Neuron (in vitro differentiated cells): ENCODE results near the gene CHI3L2.

Experiments used
- H2AFZ ChIP-seq: one replicate; pipeline ENCODE4 v1.6.1; 2013; ENCODE audit warnings: low read depth, mild to moderate bottlenecking, inconsistent platforms, low read length, moderate library complexity
- H3K27me3 ChIP-seq: one replicate; pipeline ENCODE4 v1.6.1; 2013; ENCODE audit warnings: low read length; ENCODE audit not compliant: insufficient read depth
- H3K36me3 ChIP-seq: one replicate; pipeline ENCODE4 v1.6.1; 2013; ENCODE audit warnings: low read length; ENCODE audit not compliant: insufficient read depth
- H3K4me1 ChIP-seq: one replicate; pipeline ENCODE4 v1.6.1; 2013; ENCODE audit warnings: low read length; ENCODE audit not compliant: insufficient read depth
- H3K4me3 ChIP-seq: 2 replicates; pipeline ENCODE4 v1.5.1; 2013; ENCODE audit warnings: mild to moderate bottlenecking, low read length, moderate library complexity
- H3K9me3 ChIP-seq: one replicate; pipeline ENCODE4 v1.6.1; 2013; ENCODE audit warnings: low read length

CHI3L2 gene

GRCh38 chr1:111234866-111235265, 7.4 kb downstream of the CHI3L2 start:
- no peaks in the 10 kb centered on the region for H3K27me3 ChIP-seq
- H2AFZ ChIP-seq: no peak overlapping the region
- H3K4me1 ChIP-seq: peaks cover 7% of the 10 kb centered on the region

DNA sequence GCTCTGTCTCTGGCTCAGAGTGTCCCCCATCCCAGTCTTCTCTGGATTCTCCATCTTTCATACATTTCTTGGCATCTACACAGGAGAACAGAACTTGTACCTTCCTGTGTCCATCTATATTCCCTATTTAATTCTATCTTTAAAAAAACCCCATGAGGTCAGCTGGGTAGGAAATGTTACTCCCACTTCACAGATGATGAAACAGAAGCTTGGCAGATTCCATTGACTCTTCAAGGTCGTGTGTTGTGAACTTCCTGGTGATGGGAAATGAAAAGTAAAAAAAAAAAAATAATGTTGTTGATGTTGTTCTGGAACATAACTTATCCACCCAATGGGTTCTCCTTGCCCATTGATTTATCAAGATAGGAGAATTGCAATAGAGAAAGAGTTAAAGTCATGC, 8.9 kb downstream of the CHI3L2 start:
- Histone ChIP-seq H2AFZ (no peak overlapping the region), H3K27me3 (no peaks in the 10 kb centered on the region), H3K9me3 (no peaks in the 10 kb centered on the region), H3K4me3 (no peak overlapping the region), H3K36me3 (no peaks in the 10 kb centered on the region), H3K4me1 (peaks cover 7% of the 10 kb centered on the region)

More at GRCh38 chr1:111234866-111235265, 7.4 kb downstream of the CHI3L2 start:
- H3K9me3 ChIP-seq: no peaks in the 10 kb centered on the region
- H3K4me3 ChIP-seq: no peak overlapping the region
- no peaks in the 10 kb centered on the region for H3K36me3 ChIP-seq

DNA sequence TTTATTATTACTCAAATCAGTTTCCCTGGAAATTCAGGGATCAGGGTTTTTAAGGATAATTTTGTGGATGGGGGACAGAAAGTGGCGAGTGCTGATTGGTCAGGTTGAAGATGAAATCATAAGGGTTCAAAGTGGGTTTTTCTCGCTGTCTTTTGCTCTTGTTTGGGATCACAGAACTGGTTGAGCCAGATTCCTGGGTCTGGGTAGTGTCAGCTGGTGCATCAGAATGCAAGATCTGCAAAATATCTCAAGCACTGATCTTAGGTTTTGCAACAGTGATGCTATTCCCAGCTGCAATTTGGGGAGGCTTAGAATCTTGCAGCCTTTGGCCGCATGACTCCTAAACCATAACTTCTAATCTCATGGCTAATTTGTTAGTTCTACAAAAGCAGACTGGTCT, 9.3 kb downstream of the CHI3L2 start:
- Histone ChIP-seq H3K4me3 (no peak overlapping the region), H2AFZ (no peak overlapping the region), H3K4me1 (peaks cover 7% of the 10 kb centered on the region), H3K36me3 (no peaks in the 10 kb centered on the region), H3K9me3 (no peaks in the 10 kb centered on the region), H3K27me3 (no peaks in the 10 kb centered on the region)

- Histone ChIP-seq H3K36me3 (no peaks in the 10 kb centered on the region), H3K4me3 (no peak overlapping the region), H2AFZ (no peak overlapping the region), H3K4me1 (peaks cover 7% of the 10 kb centered on the region), H3K9me3 (no peaks in the 10 kb centered on the region), H3K27me3 (no peaks in the 10 kb centered on the region)
These were observed 10.7 kb downstream of the CHI3L2 start for GRCh38 chr1:111238056-111238795.

DNA sequence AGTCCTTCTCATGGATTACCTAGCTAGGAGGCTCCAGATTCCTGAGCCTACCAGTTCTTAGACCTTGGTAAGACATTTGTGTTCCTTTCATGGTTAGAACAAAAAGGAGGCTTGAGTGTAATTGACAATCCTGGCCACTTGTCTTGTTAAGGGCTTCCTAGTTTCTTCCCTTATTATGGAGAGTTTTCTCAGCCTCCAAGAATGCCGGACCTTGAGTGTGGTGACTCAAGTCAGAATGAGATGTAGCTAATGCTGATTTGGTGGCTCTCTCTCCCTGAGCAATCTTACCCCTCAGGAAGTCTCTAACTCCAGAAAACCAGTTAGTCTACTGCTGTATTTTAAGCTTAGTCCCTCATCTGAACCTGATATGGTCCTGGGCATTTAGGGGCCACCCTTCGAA, 14.3 kb downstream of the CHI3L2 start:
- Histone ChIP-seq H3K27me3 (no peaks in the 10 kb centered on the region), H3K9me3 (no peaks in the 10 kb centered on the region), H3K4me3 (no peak overlapping the region), H3K4me1 (peaks cover 7% of the 10 kb centered on the region), H2AFZ (no peak overlapping the region), H3K36me3 (no peaks in the 10 kb centered on the region)

GRCh38 chr1:111242805-111243523, 15.5 kb downstream of the CHI3L2 start:
- Histone ChIP-seq H3K4me1 (peaks cover 5% of the 10 kb centered on the region), H2AFZ (no peak overlapping the region), H3K4me3 (no peak overlapping the region), H3K9me3 (no peaks in the 10 kb centered on the region), H3K36me3 (no peaks in the 10 kb centered on the region), H3K27me3 (no peaks in the 10 kb centered on the region)

DNA sequence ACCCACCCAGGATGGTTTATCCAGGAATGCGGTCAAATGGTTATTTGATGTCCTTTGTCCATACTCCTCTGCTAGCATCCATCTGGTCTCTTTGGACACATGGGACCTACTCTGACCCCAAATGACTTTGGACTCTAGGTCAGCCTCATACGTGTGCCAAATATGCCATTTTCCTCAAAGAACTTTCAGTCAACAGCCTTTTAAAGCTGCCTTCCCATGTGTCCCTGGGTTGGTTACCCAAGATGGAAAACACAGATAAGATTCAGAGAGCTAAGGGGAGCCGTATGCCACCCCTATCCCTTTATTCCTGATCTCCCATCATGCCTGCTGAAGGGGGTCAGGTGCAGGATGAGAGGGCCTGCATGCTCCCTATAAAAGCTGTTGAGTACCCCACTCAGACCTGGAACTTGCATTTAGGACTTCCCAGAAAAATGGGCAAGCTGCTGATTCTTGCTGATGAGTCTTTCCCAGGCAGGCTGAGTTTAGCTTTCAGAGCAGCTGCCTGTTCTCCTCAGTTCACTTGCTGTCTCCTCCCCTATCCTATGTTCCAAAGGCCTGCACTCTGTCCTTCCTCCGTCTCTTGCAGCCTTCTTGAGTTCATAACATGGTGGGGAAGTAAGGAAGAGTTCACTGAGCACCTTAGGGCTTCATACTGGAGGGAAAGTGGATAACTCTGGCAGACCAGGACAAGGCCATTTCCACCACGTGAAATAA, 19.8 kb downstream of the CHI3L2 start:
- H3K9me3 ChIP-seq: no peaks in the 10 kb centered on the region
- H3K4me1 ChIP-seq: peaks cover 6% of the 10 kb centered on the region
- H2AFZ ChIP-seq: no peak overlapping the region
- H3K27me3 ChIP-seq: no peaks in the 10 kb centered on the region
- H3K36me3 ChIP-seq: no peaks in the 10 kb centered on the region
- H3K4me3 ChIP-seq: no peak overlapping the region

DNA sequence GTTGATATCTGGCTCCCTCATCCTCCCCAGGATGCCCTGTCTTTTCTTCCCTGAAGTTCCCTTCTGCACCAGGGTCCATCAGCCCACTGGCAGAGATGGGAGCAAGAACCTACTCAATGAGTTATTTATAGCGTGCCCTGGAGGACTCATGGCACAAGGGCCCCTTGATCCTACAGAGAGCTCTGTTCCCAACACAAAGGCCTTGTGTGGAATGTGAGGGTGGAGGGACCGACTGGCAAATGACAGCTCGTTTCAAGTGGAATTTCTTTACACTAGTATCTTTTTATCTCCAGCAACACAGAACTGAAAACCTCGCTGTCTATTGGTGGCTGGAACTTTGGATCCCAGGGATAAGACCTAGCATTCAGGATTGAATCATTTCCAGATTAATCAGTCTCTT, 22.4 kb downstream of the CHI3L2 start:
- Histone ChIP-seq H2AFZ (no peak overlapping the region), H3K9me3 (no peaks in the 10 kb centered on the region), H3K4me1 (peaks cover 6% of the 10 kb centered on the region), H3K27me3 (peaks cover 3% of the 10 kb centered on the region), H3K4me3 (no peak overlapping the region), H3K36me3 (no peaks in the 10 kb centered on the region)

GRCh38 chr1:111251570-111251969, 24.1 kb downstream of the CHI3L2 start:
- Histone ChIP-seq H3K4me1 (peaks cover 6% of the 10 kb centered on the region), H3K9me3 (no peaks in the 10 kb centered on the region), H2AFZ (no peak overlapping the region), H3K36me3 (no peaks in the 10 kb centered on the region), H3K4me3 (no peak overlapping the region), H3K27me3 (peaks cover 11% of the 10 kb centered on the region)

DNA sequence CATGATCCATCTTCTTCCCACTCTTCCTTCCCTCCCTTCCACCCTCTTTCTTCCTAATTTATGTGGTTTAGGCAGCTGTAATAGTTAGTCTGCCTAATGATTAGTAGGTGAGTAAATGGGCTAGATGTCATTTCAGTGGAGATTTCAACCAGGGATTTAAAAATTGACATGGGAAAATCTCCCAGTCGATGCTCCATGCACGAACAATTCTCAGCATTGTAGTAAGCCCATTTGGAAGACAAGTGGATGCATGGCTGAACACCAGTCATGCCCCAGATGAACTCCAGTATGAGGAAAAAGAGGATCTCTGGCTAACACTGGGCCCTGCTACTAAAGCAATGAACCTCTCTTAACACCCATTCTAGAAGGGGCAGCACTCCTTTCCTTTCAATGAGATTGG, 25.3 kb downstream of the CHI3L2 start:
- no peaks in the 10 kb centered on the region for H3K9me3 ChIP-seq
- H2AFZ ChIP-seq: no peak overlapping the region
- H3K4me1 ChIP-seq: peaks cover 6% of the 10 kb centered on the region
- H3K36me3 ChIP-seq: no peaks in the 10 kb centered on the region
- H3K27me3 ChIP-seq: peaks cover 17% of the 10 kb centered on the region
- H3K4me3 ChIP-seq: no peak overlapping the region

- H3K36me3 ChIP-seq: no peaks in the 10 kb centered on the region
- no peaks in the 10 kb centered on the region for H3K9me3 ChIP-seq
- H3K4me1 ChIP-seq: peaks cover 6% of the 10 kb centered on the region
- H2AFZ ChIP-seq: no peak overlapping the region
- H3K27me3 ChIP-seq: peaks cover 17% of the 10 kb centered on the region
- H3K4me3 ChIP-seq: no peak overlapping the region
These were observed 26.4 kb downstream of the CHI3L2 start for GRCh38 chr1:111253876-111254275.

GRCh38 chr1:111256988-111257658, 29.6 kb downstream of the CHI3L2 start:
- Histone ChIP-seq H3K36me3 (no peaks in the 10 kb centered on the region), H3K9me3 (no peaks in the 10 kb centered on the region), H2AFZ (no peak overlapping the region), H3K27me3 (peaks cover 17% of the 10 kb centered on the region), H3K4me3 (no peak overlapping the region), H3K4me1 (no peaks in the 10 kb centered on the region)
